GM12878 (cell line): ENCODE results near the gene DLG2. TPM values are rescaled to one million over a fixed set of nuclear protein-coding genes. Genes with fewer than 3 reads are reported as not detected.

Source experiments
- ASH2L ChIP-seq: fragments of 300-600, 200-600 bp; sonication (generic); IDR thresholded peaks from 2 replicates; pipeline ENCODE4 v1.6.1; 2017; ENCODE audit warnings: low read depth, mild to moderate bottlenecking, borderline replicate concordance
- EP300 ChIP-seq, 2 experiments: fragments of 150-350 bp in 1 of 2; IDR thresholded peaks; 2 replicates each; pipeline ENCODE4 v1.6.1; 2011 to 2012; ENCODE audit warnings: low read depth in 2 of 2, low read length in 2 of 2, borderline replicate concordance in 1 of 2, improper control_type of control experiment in 1 of 2, inconsistent platforms in 1 of 2; ENCODE audit not compliant: control insufficient read depth in 1 of 2
- MEF2A ChIP-seq: IDR thresholded peaks from 2 replicates; pipeline ENCODE4 v1.6.1; 2011; ENCODE audit warnings: low read depth, mild to moderate bottlenecking, low read length, moderate library complexity; ENCODE audit not compliant: insufficient read depth
- NBN ChIP-seq: fragments of 450-650 bp; IDR thresholded peaks from 2 replicates; pipeline ENCODE4 v1.6.1; 2016
- NFYB ChIP-seq: IDR thresholded peaks from 2 replicates; pipeline ENCODE4 v1.6.1; 2011; ENCODE audit warnings: low read depth, mild to moderate bottlenecking, low read length, improper control_type of control experiment, moderate library complexity; ENCODE audit not compliant: insufficient read depth
- PAX8 ChIP-seq: fragments of 450-650 bp; IDR thresholded peaks from 2 replicates; pipeline ENCODE4 v1.6.1; 2017; ENCODE audit warnings: mild to moderate bottlenecking, moderate library complexity
- POLR2AphosphoS5 ChIP-seq: IDR thresholded peaks from 2 replicates; pipeline ENCODE4 v1.6.1; 2011; ENCODE audit warnings: mild to moderate bottlenecking, low read length, inconsistent platforms
- ZNF24 ChIP-seq: fragments of 450-650 bp; IDR thresholded peaks from 2 replicates; pipeline ENCODE4 v1.6.1; 2017; ENCODE audit warnings: antibody characterized with exemption, mild to moderate bottlenecking
- polyA plus RNA-seq, 11 experiments: library from polyadenylated mRNA; depleted of rRNA in 4 of 11; unstranded in 6 of 11; stranded (reverse) in 5 of 11; fragments of >200 nt; fragmentation: Nextera tagmentation in 4 of 11; fragmentation: Illumina TruSeq in 1 of 11; extraction: Ambion mirVana in 4 of 11; extraction: Trizol in 1 of 11; gene quantifications; 1 replicate in 1 of 11; 2 replicates in 10 of 11; pipeline versions ENCODE4 v1.2.1 to v1.2.3, GENCODE V29; 2011 to 2016; ENCODE audit warnings: inconsistent platforms in 2 of 11, missing spikeins in 2 of 11, low read depth in 1 of 11
- total RNA-seq, 4 experiments: library from RNA; depleted of rRNA in 3 of 4; stranded (reverse); fragments of >200 nt in 3 of 4; fragmentation: Illumina TruSeq in 1 of 4; extraction: Trizol in 1 of 4; gene quantifications; 2 replicates each; pipeline versions ENCODE4 v1.2.1 to v1.2.3, GENCODE V29; 2013 to 2021
- TF ChIP-seq, protein P1 (sequence below): fragments of 450-650 bp; IDR thresholded peaks from 2 replicates; pipeline ENCODE4 v1.6.1; 2017; ENCODE audit warnings: mild to moderate bottlenecking, low read depth, inconsistent platforms; ENCODE audit not compliant: poor library complexity, severe bottlenecking
- TF ChIP-seq, protein P2 (sequence below): IDR thresholded peaks from 2 replicates; pipeline ENCODE4 v1.6.1; 2011; ENCODE audit warnings: low read depth, low read length, improper control_type of control experiment, borderline replicate concordance
- TF ChIP-seq, protein P3 (sequence below), 3 experiments: IDR thresholded peaks in 2 of 3; conservative IDR thresholded peaks in 1 of 3; 2 replicates each; pipeline ENCODE4 v1.5.1; 2011; ENCODE audit warnings: low read depth in 3 of 3, low read length in 3 of 3, mild to moderate bottlenecking in 3 of 3, control low read depth in 2 of 3, moderate library complexity in 2 of 3, inconsistent platforms in 1 of 3, mixed read lengths in 1 of 3; ENCODE audit not compliant: control insufficient read depth in 2 of 3, insufficient read depth in 1 of 3; ENCODE audit errors: extremely low read depth in 1 of 3
- TF ChIP-seq, protein P4 (sequence below): fragments of 450-650 bp; IDR thresholded peaks from 2 replicates; pipeline ENCODE4 v1.6.1; 2016; ENCODE audit warnings: mild to moderate bottlenecking, moderate library complexity, borderline replicate concordance
- TF ChIP-seq, protein P5 (sequence below): fragments of 450-650 bp; IDR thresholded peaks from 2 replicates; pipeline ENCODE4 v1.6.1; 2017; ENCODE audit warnings: mild to moderate bottlenecking, moderate library complexity

DLG2 gene
- total and polyA plus RNA-seq, 10 of the 15 experiments (the other 5 are each of a cell fraction or from before 2014, with no cell fraction given) = 0.09 to 0.98 (median 0.35) TPM

DNA sequence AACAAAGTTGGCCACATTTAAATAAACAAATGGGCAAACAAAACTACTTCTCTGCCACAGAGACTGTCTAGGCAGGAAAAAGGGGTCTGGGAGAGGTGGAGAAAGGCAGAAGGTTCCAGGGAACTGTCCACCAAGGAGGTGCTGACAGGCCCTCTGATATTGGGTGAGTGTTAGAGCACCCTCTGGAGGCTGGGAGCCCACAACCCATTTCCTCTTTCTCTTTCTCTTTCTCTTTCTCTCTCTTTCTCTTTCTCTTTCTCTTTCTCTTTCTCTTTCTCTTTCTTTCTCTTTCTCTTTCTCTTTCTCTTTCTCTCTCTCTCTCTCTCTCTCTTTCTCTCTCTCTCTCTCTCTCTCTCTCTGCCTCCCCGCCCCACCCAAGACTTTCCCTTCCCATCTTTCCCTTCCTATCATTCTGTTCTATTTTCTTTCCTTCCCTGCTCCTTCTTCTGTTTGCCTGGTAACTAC is 912.8 kb downstream of the DLG2 start (continued):
- TF ChIP-seq EP300 (IDR thresholded peaks at IDR 0.05; ENCODE audit: borderline replicate concordance in 1 of 2, control insufficient read depth in 1 of 2, low read depth in 2 of 2, low read length in 2 of 2) = no peak
- no peak for TF ChIP-seq MEF2A
- 0 out of 2 replicates have a peak, but pooled peaks have one; percentile 65 for TF ChIP-seq NBN
- TF ChIP-seq, protein P1, sequence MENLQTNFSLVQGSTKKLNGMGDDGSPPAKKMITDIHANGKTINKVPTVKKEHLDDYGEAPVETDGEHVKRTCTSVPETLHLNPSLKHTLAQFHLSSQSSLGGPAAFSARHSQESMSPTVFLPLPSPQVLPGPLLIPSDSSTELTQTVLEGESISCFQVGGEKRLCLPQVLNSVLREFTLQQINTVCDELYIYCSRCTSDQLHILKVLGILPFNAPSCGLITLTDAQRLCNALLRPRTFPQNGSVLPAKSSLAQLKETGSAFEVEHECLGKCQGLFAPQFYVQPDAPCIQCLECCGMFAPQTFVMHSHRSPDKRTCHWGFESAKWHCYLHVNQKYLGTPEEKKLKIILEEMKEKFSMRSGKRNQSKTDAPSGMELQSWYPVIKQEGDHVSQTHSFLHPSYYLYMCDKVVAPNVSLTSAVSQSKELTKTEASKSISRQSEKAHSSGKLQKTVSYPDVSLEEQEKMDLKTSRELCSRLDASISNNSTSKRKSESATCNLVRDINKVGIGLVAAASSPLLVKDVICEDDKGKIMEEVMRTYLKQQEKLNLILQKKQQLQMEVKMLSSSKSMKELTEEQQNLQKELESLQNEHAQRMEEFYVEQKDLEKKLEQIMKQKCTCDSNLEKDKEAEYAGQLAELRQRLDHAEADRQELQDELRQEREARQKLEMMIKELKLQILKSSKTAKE = peak; percentile 33
- no peak for TF ChIP-seq ASH2L
- TF ChIP-seq, protein P2, sequence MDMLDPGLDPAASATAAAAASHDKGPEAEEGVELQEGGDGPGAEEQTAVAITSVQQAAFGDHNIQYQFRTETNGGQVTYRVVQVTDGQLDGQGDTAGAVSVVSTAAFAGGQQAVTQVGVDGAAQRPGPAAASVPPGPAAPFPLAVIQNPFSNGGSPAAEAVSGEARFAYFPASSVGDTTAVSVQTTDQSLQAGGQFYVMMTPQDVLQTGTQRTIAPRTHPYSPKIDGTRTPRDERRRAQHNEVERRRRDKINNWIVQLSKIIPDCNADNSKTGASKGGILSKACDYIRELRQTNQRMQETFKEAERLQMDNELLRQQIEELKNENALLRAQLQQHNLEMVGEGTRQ = no peak
- TF ChIP-seq, protein P3, sequence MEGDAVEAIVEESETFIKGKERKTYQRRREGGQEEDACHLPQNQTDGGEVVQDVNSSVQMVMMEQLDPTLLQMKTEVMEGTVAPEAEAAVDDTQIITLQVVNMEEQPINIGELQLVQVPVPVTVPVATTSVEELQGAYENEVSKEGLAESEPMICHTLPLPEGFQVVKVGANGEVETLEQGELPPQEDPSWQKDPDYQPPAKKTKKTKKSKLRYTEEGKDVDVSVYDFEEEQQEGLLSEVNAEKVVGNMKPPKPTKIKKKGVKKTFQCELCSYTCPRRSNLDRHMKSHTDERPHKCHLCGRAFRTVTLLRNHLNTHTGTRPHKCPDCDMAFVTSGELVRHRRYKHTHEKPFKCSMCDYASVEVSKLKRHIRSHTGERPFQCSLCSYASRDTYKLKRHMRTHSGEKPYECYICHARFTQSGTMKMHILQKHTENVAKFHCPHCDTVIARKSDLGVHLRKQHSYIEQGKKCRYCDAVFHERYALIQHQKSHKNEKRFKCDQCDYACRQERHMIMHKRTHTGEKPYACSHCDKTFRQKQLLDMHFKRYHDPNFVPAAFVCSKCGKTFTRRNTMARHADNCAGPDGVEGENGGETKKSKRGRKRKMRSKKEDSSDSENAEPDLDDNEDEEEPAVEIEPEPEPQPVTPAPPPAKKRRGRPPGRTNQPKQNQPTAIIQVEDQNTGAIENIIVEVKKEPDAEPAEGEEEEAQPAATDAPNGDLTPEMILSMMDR (IDR thresholded peaks at IDR 0.05 in 2 of 3, conservative IDR thresholded peaks at IDR 0.05 in 1 of 3; ENCODE audit: control insufficient read depth in 2 of 3, extremely low read depth in 1 of 3, insufficient read depth in 1 of 3, low read depth in 3 of 3, low read length in 3 of 3) = peak; percentile 9 to 31 (median 26); a peak in 3 of 6 replicates
- TF ChIP-seq ZNF24 = no peak
- TF ChIP-seq, protein P4, sequence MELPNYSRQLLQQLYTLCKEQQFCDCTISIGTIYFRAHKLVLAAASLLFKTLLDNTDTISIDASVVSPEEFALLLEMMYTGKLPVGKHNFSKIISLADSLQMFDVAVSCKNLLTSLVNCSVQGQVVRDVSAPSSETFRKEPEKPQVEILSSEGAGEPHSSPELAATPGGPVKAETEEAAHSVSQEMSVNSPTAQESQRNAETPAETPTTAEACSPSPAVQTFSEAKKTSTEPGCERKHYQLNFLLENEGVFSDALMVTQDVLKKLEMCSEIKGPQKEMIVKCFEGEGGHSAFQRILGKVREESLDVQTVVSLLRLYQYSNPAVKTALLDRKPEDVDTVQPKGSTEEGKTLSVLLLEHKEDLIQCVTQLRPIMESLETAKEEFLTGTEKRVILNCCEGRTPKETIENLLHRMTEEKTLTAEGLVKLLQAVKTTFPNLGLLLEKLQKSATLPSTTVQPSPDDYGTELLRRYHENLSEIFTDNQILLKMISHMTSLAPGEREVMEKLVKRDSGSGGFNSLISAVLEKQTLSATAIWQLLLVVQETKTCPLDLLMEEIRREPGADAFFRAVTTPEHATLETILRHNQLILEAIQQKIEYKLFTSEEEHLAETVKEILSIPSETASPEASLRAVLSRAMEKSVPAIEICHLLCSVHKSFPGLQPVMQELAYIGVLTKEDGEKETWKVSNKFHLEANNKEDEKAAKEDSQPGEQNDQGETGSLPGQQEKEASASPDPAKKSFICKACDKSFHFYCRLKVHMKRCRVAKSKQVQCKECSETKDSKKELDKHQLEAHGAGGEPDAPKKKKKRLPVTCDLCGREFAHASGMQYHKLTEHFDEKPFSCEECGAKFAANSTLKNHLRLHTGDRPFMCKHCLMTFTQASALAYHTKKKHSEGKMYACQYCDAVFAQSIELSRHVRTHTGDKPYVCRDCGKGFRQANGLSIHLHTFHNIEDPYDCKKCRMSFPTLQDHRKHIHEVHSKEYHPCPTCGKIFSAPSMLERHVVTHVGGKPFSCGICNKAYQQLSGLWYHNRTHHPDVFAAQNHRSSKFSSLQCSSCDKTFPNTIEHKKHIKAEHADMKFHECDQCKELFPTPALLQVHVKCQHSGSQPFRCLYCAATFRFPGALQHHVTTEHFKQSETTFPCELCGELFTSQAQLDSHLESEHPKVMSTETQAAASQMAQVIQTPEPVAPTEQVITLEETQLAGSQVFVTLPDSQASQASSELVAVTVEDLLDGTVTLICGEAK = peak; percentile 42; the same call in 1 of the 2 replicates
- TF ChIP-seq, protein P5, sequence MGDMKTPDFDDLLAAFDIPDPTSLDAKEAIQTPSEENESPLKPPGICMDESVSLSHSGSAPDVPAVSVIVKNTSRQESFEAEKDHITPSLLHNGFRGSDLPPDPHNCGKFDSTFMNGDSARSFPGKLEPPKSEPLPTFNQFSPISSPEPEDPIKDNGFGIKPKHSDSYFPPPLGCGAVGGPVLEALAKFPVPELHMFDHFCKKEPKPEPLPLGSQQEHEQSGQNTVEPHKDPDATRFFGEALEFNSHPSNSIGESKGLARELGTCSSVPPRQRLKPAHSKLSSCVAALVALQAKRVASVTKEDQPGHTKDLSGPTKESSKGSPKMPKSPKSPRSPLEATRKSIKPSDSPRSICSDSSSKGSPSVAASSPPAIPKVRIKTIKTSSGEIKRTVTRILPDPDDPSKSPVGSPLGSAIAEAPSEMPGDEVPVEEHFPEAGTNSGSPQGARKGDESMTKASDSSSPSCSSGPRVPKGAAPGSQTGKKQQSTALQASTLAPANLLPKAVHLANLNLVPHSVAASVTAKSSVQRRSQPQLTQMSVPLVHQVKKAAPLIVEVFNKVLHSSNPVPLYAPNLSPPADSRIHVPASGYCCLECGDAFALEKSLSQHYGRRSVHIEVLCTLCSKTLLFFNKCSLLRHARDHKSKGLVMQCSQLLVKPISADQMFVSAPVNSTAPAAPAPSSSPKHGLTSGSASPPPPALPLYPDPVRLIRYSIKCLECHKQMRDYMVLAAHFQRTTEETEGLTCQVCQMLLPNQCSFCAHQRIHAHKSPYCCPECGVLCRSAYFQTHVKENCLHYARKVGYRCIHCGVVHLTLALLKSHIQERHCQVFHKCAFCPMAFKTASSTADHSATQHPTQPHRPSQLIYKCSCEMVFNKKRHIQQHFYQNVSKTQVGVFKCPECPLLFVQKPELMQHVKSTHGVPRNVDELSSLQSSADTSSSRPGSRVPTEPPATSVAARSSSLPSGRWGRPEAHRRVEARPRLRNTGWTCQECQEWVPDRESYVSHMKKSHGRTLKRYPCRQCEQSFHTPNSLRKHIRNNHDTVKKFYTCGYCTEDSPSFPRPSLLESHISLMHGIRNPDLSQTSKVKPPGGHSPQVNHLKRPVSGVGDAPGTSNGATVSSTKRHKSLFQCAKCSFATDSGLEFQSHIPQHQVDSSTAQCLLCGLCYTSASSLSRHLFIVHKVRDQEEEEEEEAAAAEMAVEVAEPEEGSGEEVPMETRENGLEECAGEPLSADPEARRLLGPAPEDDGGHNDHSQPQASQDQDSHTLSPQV = peak; percentile 88
- TF ChIP-seq PAX8 = peak; percentile 56; the same call in 1 of the 2 replicates
- TF ChIP-seq POLR2AphosphoS5 = no peak
- no peak for TF ChIP-seq NFYB
